ENCODE measurements around the gene ADAMTS3.
"Not testable (repeated sequence)": the region's sequence is repeated elsewhere in the genome, so short reads cannot be mapped to it uniquely, and the experiment has no call there.

Gene ADAMTS3

DNA sequence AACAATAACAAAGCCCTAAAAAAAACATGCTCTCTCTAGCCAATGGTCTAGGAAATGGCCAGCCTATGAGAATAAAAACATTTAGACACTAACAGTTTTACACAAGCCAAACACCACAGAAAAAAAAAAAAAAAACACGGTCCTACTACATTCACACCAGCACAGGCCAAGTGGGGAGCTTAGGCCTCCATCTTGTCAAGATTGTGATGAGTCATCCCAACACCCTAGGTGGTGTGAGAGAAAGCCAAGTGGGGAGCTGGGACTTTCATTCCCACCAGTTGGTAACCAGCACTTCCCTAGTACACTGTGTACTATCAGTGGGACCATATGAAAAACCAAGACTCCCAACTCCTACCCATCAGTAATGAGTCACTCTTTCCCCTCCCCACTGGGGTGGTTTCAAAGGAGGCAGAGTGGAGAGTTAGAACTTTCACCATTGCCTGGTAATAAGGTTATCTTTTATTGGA is 95.6 kb downstream of the ADAMTS3 start:
- no peak for DNase-seq (ENCODE audit: low read depth in 2 of 2)

DNA sequence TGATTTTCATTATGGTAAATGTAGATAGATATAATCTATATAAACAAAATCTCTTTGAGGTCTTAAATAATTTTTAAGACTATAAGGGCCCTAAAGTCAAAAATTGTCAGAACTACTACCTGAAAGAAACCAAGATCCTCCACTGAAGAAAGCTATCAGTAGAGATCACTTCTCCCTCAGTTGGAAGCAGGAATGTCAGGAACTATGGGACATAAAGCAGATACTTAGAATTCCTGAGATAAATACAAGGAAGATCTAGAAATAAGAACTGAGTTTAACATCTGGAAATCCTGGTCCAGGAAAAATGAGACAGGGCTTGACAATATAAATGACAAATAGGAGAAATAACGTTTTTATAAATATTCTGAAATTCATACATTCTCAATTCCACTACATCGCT is 97.2 kb downstream of the ADAMTS3 start:
- no peak for DNase-seq (ENCODE audit: low read depth in 2 of 2)

DNA sequence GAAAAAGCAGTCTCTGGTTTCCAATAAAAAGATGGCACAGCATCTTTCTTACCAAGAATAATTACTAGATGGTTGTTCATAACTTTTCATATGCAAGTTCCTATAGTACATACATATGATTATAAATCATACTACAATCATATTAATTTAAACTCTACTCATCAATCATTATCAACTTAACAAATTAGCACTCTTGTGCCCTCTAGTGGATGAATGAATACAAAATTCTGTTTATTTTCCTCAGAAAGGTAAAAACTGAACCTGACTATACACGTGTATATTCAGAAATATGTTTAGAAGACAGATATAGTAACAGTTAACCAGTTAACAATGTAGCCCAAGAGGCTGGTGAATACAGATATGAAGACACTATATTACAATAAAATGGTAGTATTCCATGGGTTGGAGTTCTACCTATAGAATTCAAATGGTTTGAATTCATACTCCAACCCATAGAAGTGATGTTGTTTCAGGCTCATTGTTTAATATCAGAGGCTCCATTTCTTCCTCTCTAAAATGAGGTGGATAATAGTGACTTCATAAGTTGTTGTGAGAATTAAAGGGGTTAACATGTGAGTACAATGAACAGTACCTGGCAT is 100.0 kb downstream of the ADAMTS3 start:
- no peak for DNase-seq (ENCODE audit: low read depth in 2 of 2)

DNA sequence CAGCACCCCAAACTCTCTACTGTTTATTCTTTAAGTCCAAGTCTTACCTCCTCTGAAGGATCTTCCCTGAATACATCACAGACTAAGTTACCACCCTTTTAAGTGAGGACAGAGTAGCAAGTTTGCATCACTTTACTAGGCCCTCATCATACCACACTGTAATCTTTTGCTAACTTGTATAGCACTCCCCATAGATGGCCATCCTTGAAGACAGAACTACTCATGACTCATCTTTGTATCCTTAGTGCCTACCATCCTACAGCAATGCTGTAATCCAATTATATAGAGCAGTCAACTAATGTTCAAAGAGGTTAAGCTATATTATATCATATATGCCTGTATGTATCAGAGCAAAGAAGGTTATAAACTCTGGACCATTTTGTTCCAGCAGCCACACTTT is 101.4 kb downstream of the ADAMTS3 start:
- no peak for DNase-seq (ENCODE audit: low read depth in 2 of 2)

DNA sequence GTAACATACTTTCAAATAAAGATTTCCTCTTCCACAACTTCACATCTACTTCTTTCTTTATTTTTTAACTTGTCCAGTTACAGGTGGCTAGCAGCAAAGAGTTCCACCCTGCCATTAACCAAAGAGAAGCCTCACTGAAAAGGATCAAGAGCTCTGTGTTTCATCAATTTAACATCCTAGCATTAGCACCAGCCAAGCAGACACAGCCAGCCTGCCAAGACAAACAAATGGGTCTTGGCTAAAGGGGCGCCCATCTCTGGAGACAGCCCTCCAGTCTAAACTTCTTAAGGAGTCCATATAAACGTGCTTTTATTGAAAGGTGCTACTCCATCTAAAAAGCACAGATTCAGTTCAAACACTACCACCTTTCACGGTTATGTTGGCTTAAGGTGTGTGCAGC is 105.3 kb downstream of the ADAMTS3 start:
- no peak for DNase-seq (ENCODE audit: low read depth in 2 of 2)

DNA sequence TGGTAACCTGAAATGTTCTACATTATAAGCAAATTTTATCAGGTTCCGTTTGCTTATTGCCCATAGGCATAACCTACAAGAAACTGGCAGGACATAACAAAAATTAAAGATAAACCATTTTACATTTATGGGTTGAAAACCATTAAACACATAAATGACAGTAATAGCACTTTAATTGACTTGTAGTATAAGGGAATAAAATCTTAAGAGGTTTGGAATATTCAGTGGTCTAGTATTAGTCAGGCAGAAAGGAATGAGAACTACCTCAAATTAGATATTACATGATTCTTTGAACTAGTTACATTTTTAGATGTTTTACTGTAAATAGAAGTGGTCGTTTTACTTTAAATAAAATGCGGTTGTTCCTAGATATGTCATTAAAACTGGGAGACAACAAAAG is 111.9 kb downstream of the ADAMTS3 start:
- no peak for DNase-seq (ENCODE audit: low read depth in 2 of 2)

DNA sequence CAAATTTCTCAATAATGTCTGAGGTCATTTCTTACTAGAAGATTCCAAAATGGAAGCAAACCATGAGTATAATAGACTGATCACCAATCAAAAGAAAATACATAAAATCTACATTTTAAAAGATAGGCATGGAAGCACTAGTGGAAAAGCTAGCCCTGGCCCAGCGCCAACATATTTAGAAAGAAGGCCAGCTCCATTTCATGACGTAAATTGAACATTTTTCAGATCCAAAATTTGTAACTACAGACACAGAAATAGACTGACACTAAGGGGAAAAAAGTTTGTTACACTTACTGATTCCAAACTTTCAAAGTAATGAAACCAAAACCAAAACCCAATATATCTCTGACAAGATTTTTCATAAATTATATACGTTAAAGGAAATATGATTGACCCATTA is 117.7 kb downstream of the ADAMTS3 start:
- no peak for DNase-seq (ENCODE audit: low read depth in 2 of 2)

DNA sequence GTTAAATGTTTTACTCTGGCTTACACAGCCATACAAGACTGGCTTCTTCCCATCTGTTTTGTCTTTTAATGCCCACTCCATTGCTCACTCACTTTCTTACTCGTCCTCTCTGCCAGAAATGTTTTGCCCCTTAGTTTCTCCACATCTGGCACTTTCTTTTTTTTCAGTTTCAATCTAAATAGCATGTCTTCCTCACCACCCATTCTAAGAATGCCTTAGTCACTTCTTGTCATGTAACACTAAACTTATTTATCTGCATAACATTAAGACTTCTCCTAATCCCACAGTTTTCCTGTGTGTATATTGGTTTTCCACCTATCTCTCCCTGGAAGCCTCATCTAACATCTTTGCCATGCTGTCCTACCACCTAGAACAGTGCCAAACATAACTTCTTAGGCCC is 119.3 kb downstream of the ADAMTS3 start:
- no peak for DNase-seq (ENCODE audit: low read depth in 2 of 2)

DNA sequence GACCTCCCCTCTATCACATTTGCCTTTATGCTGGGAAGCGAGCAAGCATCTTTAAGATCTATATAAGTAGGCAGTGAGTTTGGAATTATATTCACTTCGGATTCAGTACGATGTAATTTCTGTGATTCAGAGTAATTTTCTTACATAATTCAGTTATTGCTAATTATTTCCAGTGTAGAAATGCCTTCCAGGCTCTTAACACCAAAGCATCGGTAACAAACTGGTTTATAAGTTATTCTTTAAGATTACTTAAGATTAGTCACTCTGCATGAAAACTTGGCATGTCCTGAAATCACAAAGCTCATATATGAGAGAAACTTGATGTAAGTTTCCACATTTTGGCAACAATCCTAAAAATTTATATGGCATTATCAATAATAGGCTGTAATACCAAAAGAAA is 120.8 kb downstream of the ADAMTS3 start:
- no peak for DNase-seq (ENCODE audit: low read depth in 2 of 2)

DNA sequence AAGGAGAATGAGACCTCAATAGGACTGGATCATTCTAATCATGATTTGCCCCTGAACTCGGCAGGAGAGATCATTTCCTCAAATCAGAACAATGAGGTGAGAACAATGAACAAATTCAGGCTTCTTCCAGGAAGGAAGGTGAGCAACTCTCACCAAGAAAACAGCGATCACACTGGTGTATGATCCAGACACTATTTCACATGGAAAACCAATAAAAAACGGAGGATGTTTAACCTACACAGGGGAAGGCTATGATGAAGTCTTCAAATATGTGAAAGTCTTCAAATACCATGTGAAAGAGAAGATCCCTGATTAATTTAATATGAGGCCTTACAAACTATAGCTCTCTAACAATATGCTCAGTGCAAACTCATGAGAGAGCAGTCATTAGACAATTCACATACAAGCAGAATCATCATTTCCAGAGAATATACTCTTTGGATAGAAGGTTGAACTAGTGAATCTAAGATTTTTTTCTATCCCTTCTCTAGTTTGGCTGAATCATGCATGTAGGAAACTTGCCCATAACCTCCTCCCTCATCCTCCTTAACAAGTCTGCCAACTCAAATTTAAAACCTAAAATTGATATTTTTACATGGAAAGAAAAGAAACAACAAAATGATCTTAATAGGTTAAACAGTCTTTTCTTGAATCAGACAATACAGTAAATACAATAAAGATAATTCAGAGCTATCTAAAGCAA is 122.5 kb downstream of the ADAMTS3 start:
- no peak for DNase-seq (ENCODE audit: low read depth in 2 of 2)

DNA sequence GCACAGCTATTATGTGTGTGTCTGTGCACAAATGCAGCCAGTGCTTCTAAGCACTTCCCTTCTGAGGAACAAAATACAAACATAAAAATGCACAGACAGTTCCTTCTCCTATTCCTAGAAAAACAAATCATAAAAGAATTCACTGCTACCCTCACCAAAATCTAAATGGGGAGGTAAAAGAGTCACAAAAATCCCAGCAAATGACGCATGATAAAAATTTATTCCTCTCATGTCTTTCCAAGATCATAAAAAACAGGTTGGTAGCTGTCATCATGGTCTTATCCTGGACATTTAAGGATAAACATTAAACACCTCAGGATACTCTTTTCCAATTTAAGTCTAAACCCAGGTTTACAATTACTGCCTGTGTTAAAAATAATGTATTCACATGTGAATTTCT is 124.9 kb downstream of the ADAMTS3 start:
- no peak for DNase-seq (ENCODE audit: low read depth in 2 of 2)

DNA sequence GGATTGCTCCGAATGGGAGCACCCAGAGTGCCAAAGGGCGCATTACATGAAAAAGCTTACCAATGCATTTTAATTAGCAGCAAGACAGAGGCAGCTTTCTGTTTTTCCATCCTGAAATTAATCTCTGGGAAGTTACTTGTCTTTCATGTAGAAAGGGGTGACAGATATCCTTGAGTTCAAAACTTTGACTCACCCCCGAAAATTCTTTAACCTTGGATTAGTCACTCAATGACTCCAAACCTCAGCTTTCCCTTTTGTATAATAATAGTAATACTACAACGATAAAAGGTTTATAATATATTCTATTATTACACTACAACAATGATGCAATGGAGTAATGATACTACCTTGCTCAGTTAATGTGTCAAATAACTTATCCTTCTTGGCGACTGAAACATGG is 126.3 kb downstream of the ADAMTS3 start:
- no peak for DNase-seq (ENCODE audit: low read depth in 2 of 2)

DNA sequence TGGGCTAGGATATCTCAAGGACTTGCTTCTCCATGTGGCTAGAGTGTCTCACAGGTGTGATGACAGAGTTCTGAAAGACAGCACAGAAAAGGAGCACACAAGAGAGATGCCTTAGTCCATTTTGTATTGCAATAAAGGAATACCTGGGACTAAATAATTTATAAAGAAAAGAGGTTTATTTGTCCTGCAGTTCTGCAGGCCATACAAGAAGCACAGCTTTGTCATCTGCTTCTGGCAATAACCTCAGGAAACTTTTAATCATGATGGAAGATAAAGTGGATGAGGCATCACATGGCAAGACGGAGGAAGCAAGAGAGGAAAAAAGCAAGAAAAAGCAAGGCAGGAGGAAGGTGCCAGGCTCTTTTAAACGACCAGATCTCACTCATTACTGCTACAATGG is 126.9 kb downstream of the ADAMTS3 start:
- no peak for DNase-seq (ENCODE audit: low read depth in 2 of 2)

DNA sequence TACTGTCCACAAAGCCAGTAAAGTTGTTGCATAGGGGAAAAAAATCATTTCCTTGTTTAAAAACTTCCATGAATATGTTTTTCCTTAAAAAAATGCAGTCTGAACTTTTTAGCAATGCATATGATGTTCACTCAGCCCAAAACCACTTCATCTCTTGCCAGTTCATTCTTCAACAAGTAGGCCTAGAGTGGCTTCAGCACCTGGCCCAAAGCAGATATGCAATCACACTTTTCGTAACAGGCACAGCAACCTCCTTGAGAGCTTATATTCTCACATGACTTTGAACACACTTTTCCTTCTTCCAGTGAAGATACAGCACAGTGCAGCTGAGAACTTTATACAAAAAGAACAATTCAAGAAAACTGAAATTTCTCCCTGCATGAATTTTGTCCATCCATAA is 128.6 kb downstream of the ADAMTS3 start:
- DNase-seq (ENCODE audit: low read depth in 2 of 2): no peak

DNA sequence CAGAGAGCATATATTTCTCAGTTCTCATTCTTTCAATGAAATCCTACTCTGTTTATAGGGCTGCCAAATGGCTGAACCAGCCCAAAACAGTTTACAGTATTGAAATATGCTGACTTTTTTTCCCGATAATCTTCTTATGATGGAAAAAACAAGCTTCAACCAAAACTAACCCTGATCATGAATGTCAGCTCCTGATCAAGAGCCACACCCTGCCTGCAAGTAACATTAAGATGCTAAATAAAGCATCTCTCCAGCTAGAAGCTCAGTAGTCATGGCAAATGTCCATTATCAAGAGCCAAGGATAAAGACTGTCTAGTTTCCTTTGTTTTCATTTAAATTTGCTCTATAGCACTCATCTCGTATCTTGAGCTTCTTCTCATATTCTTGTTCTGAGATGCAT is 136.0 kb downstream of the ADAMTS3 start:
- no peak for DNase-seq (ENCODE audit: low read depth in 2 of 2)

DNA sequence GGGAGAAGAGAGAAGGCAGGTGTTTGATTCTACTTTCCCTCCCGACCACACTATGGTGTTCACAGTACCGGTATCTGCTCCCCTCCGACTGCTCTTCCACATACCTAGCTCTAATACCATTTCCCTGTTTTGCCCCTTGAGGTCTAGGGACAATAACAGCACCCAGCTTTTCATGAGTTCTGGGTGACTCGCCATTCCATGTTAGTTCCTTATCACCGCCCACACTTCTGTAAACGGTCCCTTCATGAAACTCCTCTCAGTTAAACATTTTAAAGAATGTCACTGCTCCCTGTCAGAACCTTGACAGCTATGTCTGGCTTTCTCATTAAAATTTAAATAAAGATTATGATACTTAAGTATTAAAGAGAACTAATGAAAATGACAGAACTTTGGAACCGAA is 136.7 kb downstream of the ADAMTS3 start:
- DNase-seq (ENCODE audit: low read depth in 2 of 2): no peak

DNA sequence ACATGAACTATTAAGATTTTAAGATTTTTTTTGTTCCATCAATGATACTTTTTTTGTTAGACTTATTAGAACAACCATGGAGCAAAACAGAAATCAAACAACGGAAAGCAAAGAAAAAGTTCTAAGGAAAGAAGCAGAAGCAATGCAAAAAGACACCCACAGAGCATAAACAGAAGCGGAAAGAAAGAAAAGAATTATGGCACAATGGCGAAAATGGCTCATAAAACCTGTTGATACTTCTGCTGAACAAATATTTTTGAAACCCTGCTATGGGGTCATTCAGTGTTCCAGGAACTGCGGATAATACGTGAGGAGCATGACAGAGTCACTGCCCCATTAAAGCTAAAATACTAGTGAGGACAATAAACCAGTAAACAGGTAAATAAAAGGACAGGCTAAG is 138.0 kb downstream of the ADAMTS3 start:
- DNase-seq (ENCODE audit: low read depth in 2 of 2): no peak

DNA sequence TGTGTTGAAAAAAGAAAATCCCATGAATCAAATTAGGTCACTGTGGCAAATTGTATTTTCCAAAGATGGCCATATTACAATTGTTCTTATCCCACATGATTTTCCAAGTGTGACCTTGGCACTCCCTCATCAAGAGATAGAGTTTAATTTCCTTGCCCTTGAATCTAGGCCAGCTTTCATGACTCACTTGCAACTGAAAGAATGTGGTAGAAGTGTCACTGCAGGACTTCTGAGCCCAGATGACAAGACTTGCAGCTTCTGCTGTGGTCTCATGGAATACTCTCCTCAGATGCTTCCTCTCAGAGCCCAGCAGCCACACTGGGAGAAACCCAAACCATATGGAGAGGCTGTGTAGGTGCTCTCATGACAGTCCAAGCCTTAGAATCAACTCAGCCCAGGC is 139.0 kb downstream of the ADAMTS3 start:
- no peak for DNase-seq (ENCODE audit: low read depth in 2 of 2)

DNA sequence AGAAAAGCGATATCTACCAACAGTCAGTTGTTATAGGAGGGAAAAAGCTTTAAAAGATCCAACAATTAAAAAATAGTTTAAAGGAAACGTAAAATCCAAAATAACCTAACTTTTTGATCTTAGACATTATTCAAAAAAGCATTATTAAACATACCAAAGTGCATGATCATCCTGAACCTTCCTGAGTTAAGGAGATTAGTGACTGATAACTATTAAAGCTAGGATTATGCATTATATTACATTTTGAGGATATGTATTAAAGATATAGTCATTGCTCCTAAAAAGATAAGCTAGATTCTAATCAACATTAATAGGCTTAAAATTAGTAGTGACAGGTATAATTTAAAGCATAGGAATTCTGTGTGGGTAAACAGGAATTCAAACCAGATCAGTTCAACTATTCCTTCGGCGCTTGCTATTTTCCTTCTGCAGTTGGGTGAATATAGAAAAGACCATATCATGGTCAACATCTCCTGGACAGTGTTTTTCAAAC is 139.6 kb downstream of the ADAMTS3 start:
- no peak for DNase-seq (ENCODE audit: low read depth in 2 of 2)

DNA sequence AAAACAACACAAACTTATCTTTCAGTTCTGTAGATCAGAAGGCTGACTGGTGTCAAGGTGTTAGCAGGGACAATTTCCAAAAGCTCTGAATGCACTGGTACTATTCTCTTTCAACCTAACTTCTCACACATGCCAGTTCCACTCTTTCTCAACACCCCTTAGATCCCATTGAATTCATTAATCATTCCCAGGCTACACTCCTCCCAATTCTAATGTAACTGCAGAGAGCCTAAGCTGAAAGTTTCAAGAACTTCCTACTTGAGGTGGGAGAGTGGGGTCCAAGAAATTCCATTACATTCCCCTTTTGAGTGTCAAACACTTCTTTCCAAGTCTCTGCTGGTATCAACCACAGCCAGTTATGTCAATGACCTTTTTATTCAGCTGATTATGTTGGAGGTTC is 142.0 kb downstream of the ADAMTS3 start:
- DNase-seq (ENCODE audit: low read depth in 2 of 2): no peak

DNA sequence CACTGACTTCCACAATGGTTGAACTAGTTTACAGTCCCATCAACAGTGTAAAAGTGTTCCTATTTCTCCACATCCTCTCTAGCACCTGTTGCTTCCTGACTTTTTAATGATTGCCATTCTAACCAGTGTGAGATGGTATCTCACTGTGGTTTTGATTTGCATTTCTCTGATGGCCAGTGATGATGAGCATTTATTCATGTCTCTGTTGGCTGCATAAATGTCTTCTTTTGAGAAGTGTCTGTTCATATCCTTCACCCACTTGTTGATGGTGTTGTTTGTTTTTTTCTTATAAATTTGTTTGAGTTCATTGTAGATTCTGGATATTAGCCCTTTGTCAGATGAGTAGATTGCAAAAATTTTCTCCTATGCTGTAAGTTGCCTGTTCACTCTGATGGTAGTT is 143.1 kb downstream of the ADAMTS3 start:
- DNase-seq (ENCODE audit: low read depth in 2 of 2): not testable (repeated sequence)

DNA sequence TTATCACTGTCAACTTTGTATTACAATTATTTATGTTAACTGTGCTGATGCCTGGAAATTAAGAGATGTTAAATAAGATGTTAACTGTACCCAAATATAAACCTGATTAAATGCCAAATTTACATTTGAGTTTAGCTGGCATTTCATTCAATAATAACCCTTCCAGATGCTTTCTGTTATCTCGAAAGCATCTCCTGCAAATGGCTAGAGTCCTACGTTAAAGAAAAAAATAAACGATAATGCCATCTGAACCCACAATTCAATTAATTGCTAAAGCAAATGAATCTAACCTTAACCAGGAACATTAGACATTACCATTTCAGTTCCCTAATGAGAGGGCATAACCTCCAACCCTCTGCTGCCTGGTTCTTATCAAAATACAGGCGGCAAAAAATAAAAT is 145.0 kb downstream of the ADAMTS3 start:
- no peak for DNase-seq (ENCODE audit: low read depth in 2 of 2)

DNA sequence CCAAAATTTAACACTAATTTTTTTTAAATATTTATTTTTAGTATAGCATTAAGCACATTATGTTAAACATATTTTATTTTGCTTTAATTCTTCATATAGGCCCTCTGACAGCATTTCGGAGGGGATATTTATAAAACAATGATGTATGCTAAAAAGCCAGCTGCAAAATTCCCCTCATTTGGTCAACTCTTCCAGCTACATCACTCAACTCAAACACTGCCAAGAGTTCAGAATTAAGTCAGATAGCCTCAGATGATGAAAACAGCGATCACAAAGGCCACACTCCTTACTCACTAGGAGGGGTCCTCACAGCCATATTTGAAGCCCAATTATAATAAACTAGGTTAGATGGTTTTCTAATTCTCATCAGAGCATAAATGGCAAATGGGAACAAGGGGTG is 146.6 kb downstream of the ADAMTS3 start:
- no peak for DNase-seq (ENCODE audit: low read depth in 2 of 2)

DNA sequence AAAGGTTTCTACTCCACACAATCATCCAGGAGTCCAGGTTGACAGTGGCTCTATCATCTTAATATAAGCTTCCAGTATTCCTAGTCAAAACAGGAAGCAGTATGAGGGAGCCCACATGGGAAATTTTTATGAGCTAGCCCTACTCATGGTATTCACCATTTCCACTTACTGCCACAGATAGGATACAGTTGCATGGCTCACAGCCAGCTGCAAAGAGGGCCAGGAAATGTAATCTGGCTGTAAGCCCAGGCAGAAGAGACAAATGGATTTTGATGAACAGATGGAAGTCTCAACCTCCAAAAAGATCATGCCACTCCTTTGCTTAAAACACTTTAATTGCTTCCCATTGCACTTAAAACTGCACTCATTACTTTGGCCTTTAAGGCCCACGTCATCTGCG is 150.6 kb downstream of the ADAMTS3 start:
- DNase-seq (ENCODE audit: low read depth in 2 of 2): no peak
